Measurements from ENCODE around the gene RNASEH1. TPM values are rescaled to one million over a fixed set of nuclear protein-coding genes. Genes with fewer than 3 reads are reported as not detected.

The RNASEH1 gene
- total RNA-seq, 1 donor: 39.4 TPM

Other genes with a start within 250 kb of the RNASEH1 start
- gene EIPR1, start 180.5 kb downstream of the RNASEH1 start, total RNA-seq: 16.8 and 17.7 TPM in 2 replicates
- 67.0 and 67.5 TPM in 2 replicates for gene TRAPPC12, start 178.6 kb downstream of the RNASEH1 start, total RNA-seq
- gene ADI1, start 38.8 kb downstream of the RNASEH1 start, total RNA-seq: 51.3 and 55.4 TPM in 2 replicates
- gene RPS7, start 16.9 kb upstream of the RNASEH1 start, total RNA-seq: 1,101 and 1,268 TPM in 2 replicates
- under 0.01 and 0.36 TPM in 2 replicates for gene COLEC11, start 36.8 kb upstream of the RNASEH1 start, total RNA-seq
- not detected in 2 replicates for gene ALLC, start 99.9 kb upstream of the RNASEH1 start, total RNA-seq
- not detected in 2 replicates for gene DCDC2C, start 145.2 kb upstream of the RNASEH1 start, total RNA-seq